ENCODE data around the gene OTUD5. TPM values are rescaled to one million over a fixed set of nuclear protein-coding genes. Genes with fewer than 3 reads are reported as not detected.

Gene OTUD5
- polyA plus RNA-seq, 2 of the 4 experiments (the other 2 are of a cell fraction) = 45.9 to 57.7 TPM

DNA sequence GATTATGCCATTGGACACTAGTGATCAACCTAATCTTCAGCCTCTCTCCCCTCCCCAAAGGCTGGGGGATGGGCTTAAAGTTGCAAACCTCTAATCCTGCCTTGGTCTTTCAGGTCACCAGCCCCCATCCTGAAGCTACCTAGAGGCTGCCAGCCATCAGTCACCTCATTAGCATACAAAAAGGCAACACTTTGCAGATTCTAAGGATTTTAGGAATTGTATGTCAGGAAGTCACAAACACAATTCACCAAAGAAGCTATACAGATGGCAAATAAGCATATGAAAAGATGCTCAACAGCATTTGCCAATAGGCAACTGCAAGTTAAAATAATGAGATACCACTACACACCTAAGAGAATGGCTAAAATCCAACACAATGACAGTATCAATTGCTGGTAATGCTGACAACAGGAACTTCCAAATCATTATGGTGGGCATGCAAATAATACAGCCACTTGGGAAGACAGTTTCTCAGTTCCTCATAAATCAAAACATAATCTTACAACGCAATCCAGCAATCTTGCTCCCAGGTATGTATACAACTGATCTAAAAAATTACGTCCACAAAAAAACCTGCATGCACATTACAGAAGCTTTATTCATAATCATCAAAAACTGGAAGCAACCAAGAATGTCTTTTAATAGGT is 29.5 kb downstream of the OTUD5 start:
- POLR2A ChIA-PET = no interaction called here
- CTCF ChIA-PET = interaction anchor here (1.0 to 1.3 kb wide), 2 partner anchors 17 to 18 kb away, joined by 3 to 4 read pairs; no protein-coding TSS in a partner anchor
- no peak for ATAC-seq

DNA sequence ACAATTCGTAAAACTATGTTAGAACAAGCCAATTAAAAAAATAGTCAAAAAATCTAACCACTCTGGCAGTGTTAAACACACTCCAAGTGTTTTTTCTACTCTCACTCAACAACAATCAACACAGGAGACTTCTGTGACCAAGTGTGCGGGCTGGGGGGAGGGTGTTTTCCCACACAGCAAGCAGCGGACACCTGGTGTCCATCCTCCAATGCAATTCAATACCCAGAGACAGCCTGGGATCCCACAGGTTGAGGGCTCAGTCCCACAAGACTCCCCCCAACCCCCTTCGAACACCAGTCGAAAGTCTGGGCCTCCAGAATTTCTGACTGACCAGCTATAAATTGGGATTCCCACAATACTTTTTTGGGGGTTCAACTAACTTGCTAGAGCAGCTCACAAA is 30.3 kb downstream of the OTUD5 start:
- DNase-seq (ENCODE audit: low read depth in 1 of 2, low spot score in 1 of 2) (no peak), ATAC-seq (no peak), FAIRE-seq (no peak)
- Histone ChIP-seq H3K4me2 (no peak overlapping the region), H3K27ac (no peak overlapping the region), H3K9me3 (no peaks in the 10 kb centered on the region), H3K4me1 (no peaks in the 10 kb centered on the region), H3K4me3 (no peak overlapping the region)
- no peak for TF ChIP-seq TP53 (CRISPR knock-in tag; IDR thresholded peaks at IDR 0.05)
- TF ChIP-seq CBX8 (IDR thresholded peaks at IDR 0.05) = no peak
- TF ChIP-seq, protein P1, sequence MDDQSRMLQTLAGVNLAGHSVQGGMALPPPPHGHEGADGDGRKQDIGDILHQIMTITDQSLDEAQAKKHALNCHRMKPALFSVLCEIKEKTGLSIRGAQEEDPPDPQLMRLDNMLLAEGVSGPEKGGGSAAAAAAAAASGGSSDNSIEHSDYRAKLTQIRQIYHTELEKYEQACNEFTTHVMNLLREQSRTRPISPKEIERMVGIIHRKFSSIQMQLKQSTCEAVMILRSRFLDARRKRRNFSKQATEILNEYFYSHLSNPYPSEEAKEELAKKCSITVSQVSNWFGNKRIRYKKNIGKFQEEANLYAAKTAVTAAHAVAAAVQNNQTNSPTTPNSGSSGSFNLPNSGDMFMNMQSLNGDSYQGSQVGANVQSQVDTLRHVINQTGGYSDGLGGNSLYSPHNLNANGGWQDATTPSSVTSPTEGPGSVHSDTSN (IDR thresholded peaks at IDR 0.05) = no peak
- TF ChIP-seq BCL3 (IDR thresholded peaks at IDR 0.05) = no peak
- no peak for TF ChIP-seq POLR2AphosphoS2 (conservative IDR thresholded peaks at IDR 0.05; ENCODE audit: low read length)
- TF ChIP-seq JUNB (IDR thresholded peaks at IDR 0.05) = no peak
- no peak for TF ChIP-seq MAZ (IDR thresholded peaks at IDR 0.05; ENCODE audit: borderline replicate concordance, low read depth, low read length)
- TF ChIP-seq POLR2A (IDR thresholded peaks at IDR 0.05; ENCODE audit: low read length) = no peak
- no peak for TF ChIP-seq RCOR1 (IDR thresholded peaks at IDR 0.05; ENCODE audit: low read depth, low read length)
- TF ChIP-seq, protein P2, sequence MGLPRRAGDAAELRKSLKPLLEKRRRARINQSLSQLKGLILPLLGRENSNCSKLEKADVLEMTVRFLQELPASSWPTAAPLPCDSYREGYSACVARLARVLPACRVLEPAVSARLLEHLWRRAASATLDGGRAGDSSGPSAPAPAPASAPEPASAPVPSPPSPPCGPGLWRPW (IDR thresholded peaks at IDR 0.05) = no peak
- no peak for TF ChIP-seq HMGXB4 (CRISPR knock-in tag; IDR thresholded peaks at IDR 0.05; ENCODE audit: borderline replicate concordance)
- no peak for TF ChIP-seq ZSCAN20 (CRISPR knock-in tag; IDR thresholded peaks at IDR 0.05)
- TF ChIP-seq SREBF2 (IDR thresholded peaks at IDR 0.05) = no peak
- TF ChIP-seq CHD2 (IDR thresholded peaks at IDR 0.05; ENCODE audit: low read length, partially characterized antibody) = no peak
- TF ChIP-seq KDM5A (IDR thresholded peaks at IDR 0.05) = no peak
- TF ChIP-seq, protein P3, sequence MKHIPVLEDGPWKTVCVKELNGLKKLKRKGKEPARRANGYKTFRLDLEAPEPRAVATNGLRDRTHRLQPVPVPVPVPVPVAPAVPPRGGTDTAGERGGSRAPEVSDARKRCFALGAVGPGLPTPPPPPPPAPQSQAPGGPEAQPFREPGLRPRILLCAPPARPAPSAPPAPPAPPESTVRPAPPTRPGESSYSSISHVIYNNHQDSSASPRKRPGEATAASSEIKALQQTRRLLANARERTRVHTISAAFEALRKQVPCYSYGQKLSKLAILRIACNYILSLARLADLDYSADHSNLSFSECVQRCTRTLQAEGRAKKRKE (CRISPR knock-in tag; IDR thresholded peaks at IDR 0.05; ENCODE audit: low read depth) = no peak
- ChIA-PET POLR2A (no interaction called here), CTCF (interaction anchor here (1.3 kb wide), 1 partner anchor 19 kb away, joined by 3 read pairs; no protein-coding TSS in a partner anchor)
- 88% methylated on average over 5 of the region's 5 CpGs for WGBS (ENCODE audit: missing lambda C conversion rate)

More for the DNA sequence above, 29.5 kb downstream of the OTUD5 start:
- Histone ChIP-seq H3K4me1 (no peaks in the 10 kb centered on the region), H3K4me3 (no peak overlapping the region), H3K27ac (no peak overlapping the region), H3K9me3 (no peaks in the 10 kb centered on the region), H3K4me2 (no peak overlapping the region)
- TF ChIP-seq, protein P3 (CRISPR knock-in tag; IDR thresholded peaks at IDR 0.05; ENCODE audit: low read depth) = no peak
- no peak for TF ChIP-seq KDM1A (IDR thresholded peaks at IDR 0.05; ENCODE audit: low read depth)
- no peak for TF ChIP-seq GATA3 (IDR thresholded peaks at IDR 0.05; ENCODE audit: borderline replicate concordance)
- TF ChIP-seq, protein P4, sequence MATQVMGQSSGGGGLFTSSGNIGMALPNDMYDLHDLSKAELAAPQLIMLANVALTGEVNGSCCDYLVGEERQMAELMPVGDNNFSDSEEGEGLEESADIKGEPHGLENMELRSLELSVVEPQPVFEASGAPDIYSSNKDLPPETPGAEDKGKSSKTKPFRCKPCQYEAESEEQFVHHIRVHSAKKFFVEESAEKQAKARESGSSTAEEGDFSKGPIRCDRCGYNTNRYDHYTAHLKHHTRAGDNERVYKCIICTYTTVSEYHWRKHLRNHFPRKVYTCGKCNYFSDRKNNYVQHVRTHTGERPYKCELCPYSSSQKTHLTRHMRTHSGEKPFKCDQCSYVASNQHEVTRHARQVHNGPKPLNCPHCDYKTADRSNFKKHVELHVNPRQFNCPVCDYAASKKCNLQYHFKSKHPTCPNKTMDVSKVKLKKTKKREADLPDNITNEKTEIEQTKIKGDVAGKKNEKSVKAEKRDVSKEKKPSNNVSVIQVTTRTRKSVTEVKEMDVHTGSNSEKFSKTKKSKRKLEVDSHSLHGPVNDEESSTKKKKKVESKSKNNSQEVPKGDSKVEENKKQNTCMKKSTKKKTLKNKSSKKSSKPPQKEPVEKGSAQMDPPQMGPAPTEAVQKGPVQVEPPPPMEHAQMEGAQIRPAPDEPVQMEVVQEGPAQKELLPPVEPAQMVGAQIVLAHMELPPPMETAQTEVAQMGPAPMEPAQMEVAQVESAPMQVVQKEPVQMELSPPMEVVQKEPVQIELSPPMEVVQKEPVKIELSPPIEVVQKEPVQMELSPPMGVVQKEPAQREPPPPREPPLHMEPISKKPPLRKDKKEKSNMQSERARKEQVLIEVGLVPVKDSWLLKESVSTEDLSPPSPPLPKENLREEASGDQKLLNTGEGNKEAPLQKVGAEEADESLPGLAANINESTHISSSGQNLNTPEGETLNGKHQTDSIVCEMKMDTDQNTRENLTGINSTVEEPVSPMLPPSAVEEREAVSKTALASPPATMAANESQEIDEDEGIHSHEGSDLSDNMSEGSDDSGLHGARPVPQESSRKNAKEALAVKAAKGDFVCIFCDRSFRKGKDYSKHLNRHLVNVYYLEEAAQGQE (IDR thresholded peaks at IDR 0.05) = no peak
- no peak for TF ChIP-seq SREBF2 (IDR thresholded peaks at IDR 0.05)
- no peak for TF ChIP-seq HDAC2 (IDR thresholded peaks at IDR 0.05)
- no peak for TF ChIP-seq ZC3H11A (IDR thresholded peaks at IDR 0.05)
- no peak for TF ChIP-seq EP300 (IDR thresholded peaks at IDR 0.05)
- no peak for FAIRE-seq
- no peak for DNase-seq (ENCODE audit: low read depth in 1 of 2, low spot score in 1 of 2)
- WGBS (ENCODE audit: missing lambda C conversion rate) = 96% methylated on average over 2 of the region's 2 CpGs

All from A549 (cell line).